Osteoblast (primary cell): Measurements from ENCODE around the gene SHMT1. TPM values are rescaled to one million over a fixed set of nuclear protein-coding genes. Genes with fewer than 3 reads are reported as not detected.
"Not testable (repeated sequence)": the region's sequence is repeated elsewhere in the genome, so short reads cannot be mapped to it uniquely, and the experiment has no call there.

Experiments
- DNase-seq: peaks from one replicate; pipeline ENCODE4 v3.0.0; 2011; ENCODE audit warnings: low spot score, mixed read lengths; ENCODE audit not compliant: insufficient read length; ENCODE audit errors: missing footprints
- H2AFZ ChIP-seq: 2 replicates; pipeline ENCODE4 v1.6.0; 2011; ENCODE audit warnings: mild to moderate bottlenecking, low read length
- H3K27ac ChIP-seq: 2 replicates; pipeline ENCODE4 v1.5.1; 2011; ENCODE audit warnings: mild to moderate bottlenecking, low read depth, low read length, moderate library complexity
- H3K27me3 ChIP-seq: 2 replicates; pipeline ENCODE4 v1.6.0; 2012; ENCODE audit warnings: mild to moderate bottlenecking, control low read depth, inconsistent platforms, low read length, moderate library complexity; ENCODE audit not compliant: insufficient read depth
- H3K36me3 ChIP-seq: 2 replicates; pipeline ENCODE4 v1.5.1; 2011; ENCODE audit warnings: mild to moderate bottlenecking, low read length, control low read depth, moderate library complexity; ENCODE audit not compliant: insufficient read depth
- H3K4me1 ChIP-seq: 2 replicates; pipeline ENCODE4 v1.5.1; 2011; ENCODE audit warnings: mild to moderate bottlenecking, low read length, control low read depth, moderate library complexity; ENCODE audit not compliant: insufficient read depth
- H3K4me2 ChIP-seq: 2 replicates; pipeline ENCODE4 v1.6.0; 2011; ENCODE audit warnings: mild to moderate bottlenecking, low read length; ENCODE audit not compliant: insufficient read depth
- H3K4me3 ChIP-seq: fragments of 200-600 bp; sonication (generic); 3 replicates; pipeline ENCODE4 v1.5.1; 2012; ENCODE audit warnings: mild to moderate bottlenecking, low read length, inconsistent platforms; ENCODE audit not compliant: insufficient read depth
- H3K79me2 ChIP-seq: 2 replicates; pipeline ENCODE4 v1.6.0; 2012; ENCODE audit warnings: mild to moderate bottlenecking, low read length, control low read depth, inconsistent platforms; ENCODE audit not compliant: insufficient read depth
- H3K9me3 ChIP-seq: 2 replicates; pipeline ENCODE4 v1.5.1; 2011; ENCODE audit warnings: low read depth, low read length, control low read depth
- H4K20me1 ChIP-seq: 2 replicates; pipeline ENCODE4 v1.6.0; 2012; ENCODE audit warnings: mild to moderate bottlenecking, low read length, control low read depth; ENCODE audit not compliant: insufficient read depth
- CTCF ChIP-seq: IDR thresholded peaks from 2 replicates; pipeline ENCODE4 v1.5.1; 2011; ENCODE audit warnings: mild to moderate bottlenecking, low read depth, low read length, moderate library complexity; ENCODE audit errors: extremely low read depth
- total RNA-seq: library from RNA; depleted of rRNA; stranded (reverse); fragments of >200 nt; gene quantifications from 2 replicates; pipeline ENCODE4 v1.2.3, GENCODE V29; 2012

The SHMT1 gene
- total RNA-seq, 1 donor, result 19.5 TPM

GRCh38 chr17:18374216-18374615 is 10.9 kb upstream of the SHMT1 start:
- H3K79me2 ChIP-seq, result no peaks in the 10 kb centered on the region
- H3K36me3 ChIP-seq, result no peaks in the 10 kb centered on the region
- no peaks in the 10 kb centered on the region for H3K4me1 ChIP-seq
- no peak overlapping the region for H2AFZ ChIP-seq
- H3K27ac ChIP-seq, result no peak overlapping the region
- H4K20me1 ChIP-seq, result no peaks in the 10 kb centered on the region
- TF ChIP-seq CTCF, result no peak
- no peak for DNase-seq
- H3K4me2 ChIP-seq, result no peak overlapping the region
- H3K27me3 ChIP-seq, result peaks cover 6% of the 10 kb centered on the region
- peaks cover 2% of the 10 kb centered on the region for H3K9me3 ChIP-seq
- no peak overlapping the region for H3K4me3 ChIP-seq

GRCh38 chr17:18373181-18373580 is 9.8 kb upstream of the SHMT1 start:
- H3K9me3 ChIP-seq, H3K4me2 ChIP-seq, H3K4me1 ChIP-seq, H3K27ac ChIP-seq, H2AFZ ChIP-seq, H4K20me1 ChIP-seq, H3K36me3 ChIP-seq, DNase-seq, H3K4me3 ChIP-seq, H3K79me2 ChIP-seq, H3K27me3 ChIP-seq: not testable (repeated sequence)

GRCh38 chr17:18371455-18371854 is 8.1 kb upstream of the SHMT1 start:
- Histone ChIP-seq H3K36me3 (no peaks in the 10 kb centered on the region), H3K9me3 (peaks cover 2% of the 10 kb centered on the region), H2AFZ (no peak overlapping the region), H4K20me1 (no peaks in the 10 kb centered on the region), H3K4me3 (no peak overlapping the region), H3K27me3 (peaks cover 8% of the 10 kb centered on the region), H3K4me1 (no peaks in the 10 kb centered on the region), H3K27ac (no peak overlapping the region), H3K79me2 (no peaks in the 10 kb centered on the region), H3K4me2 (no peak overlapping the region)
- no peak for TF ChIP-seq CTCF
- no peak for DNase-seq

DNA sequence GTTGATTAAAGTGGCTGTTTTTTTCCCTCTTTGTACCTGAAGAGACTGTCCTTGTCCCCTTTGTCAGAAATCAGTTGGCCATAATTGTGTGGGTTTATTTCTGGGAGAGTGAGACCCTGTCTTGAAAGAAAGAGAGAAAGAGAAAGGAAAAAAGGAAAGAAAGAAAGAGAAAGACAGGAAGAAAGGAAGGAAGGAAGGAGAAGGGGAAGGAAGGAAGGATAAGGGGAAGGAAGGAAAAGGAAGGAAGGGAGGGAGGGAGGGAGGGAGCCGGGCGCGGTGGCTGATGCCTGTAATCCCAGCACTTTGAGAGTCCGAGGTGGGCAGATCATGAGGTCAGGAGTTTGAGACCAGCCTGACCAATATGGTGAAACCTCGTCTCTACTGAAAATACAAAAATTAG is 7.4 kb upstream of the SHMT1 start:
- H3K4me2 ChIP-seq, result no peak overlapping the region
- H4K20me1 ChIP-seq, result no peaks in the 10 kb centered on the region
- no peak for TF ChIP-seq CTCF
- no peaks in the 10 kb centered on the region for H3K4me1 ChIP-seq
- no peaks in the 10 kb centered on the region for H3K79me2 ChIP-seq
- H3K36me3 ChIP-seq, result no peaks in the 10 kb centered on the region
- H3K9me3 ChIP-seq, result peaks cover 2% of the 10 kb centered on the region
- H2AFZ ChIP-seq, result no peak overlapping the region
- peaks cover 8% of the 10 kb centered on the region for H3K27me3 ChIP-seq
- H3K4me3 ChIP-seq, result no peak overlapping the region
- no peak for DNase-seq
- no peak overlapping the region for H3K27ac ChIP-seq
